ENCODE results near the gene ATP13A1. TPM values are rescaled to one million over a fixed set of nuclear protein-coding genes. Genes with fewer than 3 reads are reported as not detected.
A peak's percentile ranks its signal among the peaks of the same experiment; 100 is the strongest.
"Not testable (repeated sequence)": the region's sequence is repeated elsewhere in the genome, so short reads cannot be mapped to it uniquely, and the experiment has no call there.

ATP13A1 gene
- 152 and 173 TPM in 2 replicates for total RNA-seq (2014; rRNA removed; shearing (Covaris generic))

DNA sequence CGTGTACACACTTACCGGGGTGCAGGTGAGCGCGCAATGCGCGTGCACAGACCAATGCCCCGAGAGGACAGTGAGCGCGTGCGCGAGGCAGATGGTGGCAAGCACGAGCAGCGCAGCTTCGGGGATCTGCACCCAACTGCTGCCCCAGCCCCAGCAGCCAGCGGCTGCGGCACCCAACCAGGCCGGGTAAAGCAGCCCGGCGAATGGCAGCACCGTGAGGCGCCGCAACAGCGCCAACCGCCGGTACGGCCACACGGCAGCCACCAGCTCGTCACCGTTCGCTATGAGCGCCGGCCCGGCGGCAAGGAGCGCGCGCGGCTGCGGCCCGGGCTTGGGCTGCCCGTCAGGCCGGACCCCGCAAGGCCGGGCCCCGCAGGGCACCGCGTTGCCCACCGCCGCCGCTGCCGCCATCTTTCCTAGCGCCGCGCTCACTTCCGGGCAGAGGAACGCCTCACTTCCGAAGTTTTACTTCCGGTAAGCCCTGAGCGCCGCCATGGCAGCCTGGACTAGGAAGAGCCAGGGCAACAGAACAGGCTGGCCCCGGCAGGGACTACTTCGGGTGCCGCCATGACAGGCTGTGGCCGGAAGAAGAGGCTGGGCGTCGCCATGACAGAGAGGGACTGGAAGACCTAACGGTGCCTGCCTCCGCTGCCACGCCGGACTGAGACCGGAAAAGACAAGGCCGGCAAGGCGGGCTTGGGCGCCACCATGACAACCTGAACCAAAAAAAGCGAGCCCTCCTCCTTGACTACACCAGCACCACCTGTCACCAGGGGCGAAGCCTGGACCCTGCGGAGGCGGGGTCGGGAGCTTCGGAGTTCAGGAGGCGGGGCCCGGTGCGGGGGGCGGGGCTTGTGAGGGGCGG, at the start of gene ATP13A1:
Gene ATP13A1 (minus strand): TSS at position 421 of the 865 bp plus-strand sequence. CDS start 10 bp downstream, at position 411.
- DNase-seq (ENCODE audit: low read depth): peak; percentile 98

DNA sequence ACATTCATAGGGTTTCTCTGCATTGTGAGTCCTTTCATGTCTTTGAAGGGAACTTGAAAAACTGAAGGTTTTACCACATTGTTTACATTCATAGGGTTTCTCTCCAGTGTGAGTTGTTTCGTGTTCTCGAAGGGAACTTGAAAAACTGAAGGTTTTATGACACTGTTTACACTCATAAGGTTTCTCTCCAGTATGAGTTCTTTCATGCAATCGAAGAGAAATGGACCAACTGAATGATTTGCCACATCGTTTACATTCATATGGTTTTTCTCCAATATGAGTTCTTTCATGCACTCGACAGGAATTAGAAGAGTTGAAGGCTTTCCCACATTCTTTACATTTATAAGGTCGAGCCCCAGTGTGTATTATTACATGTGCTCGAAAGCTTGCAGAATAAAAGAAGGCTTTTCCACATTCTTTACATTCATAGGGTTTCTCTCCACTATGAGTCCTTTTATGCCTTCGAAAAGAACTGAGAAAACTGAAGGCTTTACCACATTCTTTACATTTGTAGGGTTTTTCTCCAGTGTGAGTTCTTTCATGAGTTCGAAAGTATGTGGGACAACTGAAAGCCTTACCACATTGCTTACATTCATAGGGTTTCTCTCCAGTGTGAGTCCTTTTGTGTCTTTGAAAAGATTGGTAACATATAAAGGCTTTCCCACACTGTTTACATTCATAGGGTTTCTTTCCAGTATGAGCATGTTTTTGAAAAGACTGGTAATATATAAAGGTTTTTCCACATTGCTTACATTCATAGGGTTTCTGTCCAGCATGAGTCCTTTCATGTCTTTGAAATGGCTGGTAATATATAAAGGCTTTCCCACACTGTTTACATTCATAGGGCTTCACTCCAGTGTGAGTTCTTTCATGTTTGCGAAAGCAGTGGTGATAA, 48.7 kb upstream of the ATP13A1 start:
- DNase-seq (ENCODE audit: low read depth): no peak

DNA sequence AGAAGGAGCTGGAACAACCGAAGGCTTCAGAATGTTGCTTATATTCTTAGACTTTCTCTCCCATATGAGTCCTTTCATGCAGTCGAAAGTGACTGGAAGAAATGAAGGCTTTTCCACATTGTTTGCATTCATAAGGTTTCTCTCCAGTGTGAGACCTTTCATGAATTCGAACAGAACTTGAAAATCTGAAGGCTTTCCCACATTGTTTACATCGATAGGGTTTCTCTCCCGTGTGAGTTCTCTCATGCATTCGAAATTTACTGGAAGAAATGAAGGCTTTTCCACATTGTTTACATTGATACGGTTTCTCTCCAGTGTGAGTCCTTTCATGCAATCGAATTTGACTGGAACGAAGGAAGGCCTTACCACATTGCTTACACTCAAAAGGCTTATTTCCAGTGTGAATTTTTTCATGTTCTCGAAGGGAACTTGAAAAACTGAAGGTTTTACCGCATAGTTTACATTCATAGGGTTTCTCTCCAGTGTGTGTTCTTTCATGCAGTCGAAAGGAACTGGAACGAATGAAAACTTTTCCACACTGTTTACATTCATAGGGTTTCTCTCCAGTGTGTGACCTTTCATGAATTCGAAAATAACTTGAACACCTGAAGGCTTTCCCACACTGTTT, 47.9 kb upstream of the ATP13A1 start:
- DNase-seq (ENCODE audit: low read depth): no peak

DNA sequence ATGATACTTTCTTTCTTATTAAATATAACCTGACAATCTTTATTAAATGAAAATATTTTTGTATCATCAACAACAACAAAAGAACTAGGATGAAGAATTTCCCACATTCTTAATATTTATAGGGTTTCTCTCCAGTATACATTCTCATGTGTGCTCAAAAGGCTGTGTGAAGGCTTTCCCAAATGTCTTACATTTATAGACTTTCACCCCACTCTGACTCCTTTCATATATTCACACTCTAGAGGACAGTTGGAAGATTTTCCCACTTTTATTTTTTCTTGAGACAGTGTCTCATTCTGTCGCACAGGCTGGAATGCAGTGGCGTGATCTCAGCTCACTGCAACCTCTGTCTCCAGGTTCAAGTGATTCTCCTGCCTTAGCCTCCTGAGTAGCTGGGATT, 47.0 kb upstream of the ATP13A1 start:
- no peak for DNase-seq (ENCODE audit: low read depth)

DNA sequence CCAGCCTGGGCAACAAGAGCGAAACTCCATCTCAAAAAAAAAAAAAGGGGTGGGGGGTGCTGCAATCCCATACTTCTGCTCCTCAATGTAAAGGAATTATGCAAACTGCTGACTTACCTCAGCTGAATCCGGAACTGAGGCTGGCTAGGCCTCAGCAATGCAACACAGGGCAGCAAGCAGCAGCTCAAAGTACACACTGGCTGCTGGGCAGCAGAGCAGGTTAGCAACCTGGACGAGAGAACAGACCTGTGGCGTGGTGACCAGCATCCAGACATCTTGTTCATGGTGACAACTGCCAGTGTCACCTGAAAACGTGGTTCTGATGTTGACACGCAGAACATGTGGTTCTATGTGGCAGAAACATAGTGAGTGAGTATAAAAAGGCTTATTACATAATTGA, 41.4 kb upstream of the ATP13A1 start:
- no peak for DNase-seq (ENCODE audit: low read depth)

DNA sequence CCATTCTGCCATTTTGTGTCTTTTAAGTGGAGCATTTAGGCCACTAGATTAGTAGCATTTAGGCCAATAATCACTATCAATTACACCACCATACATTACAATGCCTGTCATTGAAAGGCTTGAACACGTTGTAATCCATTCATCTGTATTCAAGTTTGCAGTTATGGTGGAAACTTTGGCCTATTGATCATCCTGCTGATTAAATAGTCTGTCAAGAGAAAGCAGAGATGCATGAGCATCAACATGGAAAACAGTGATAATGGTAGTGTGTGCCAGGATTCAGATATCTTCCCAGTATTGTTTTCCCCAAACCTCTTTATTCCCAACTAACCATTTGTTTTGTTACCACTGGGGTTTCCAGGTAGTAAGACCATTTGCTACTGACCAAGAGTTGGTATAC, 37.0 kb upstream of the ATP13A1 start:
- DNase-seq (ENCODE audit: low read depth): not testable (repeated sequence)

DNA sequence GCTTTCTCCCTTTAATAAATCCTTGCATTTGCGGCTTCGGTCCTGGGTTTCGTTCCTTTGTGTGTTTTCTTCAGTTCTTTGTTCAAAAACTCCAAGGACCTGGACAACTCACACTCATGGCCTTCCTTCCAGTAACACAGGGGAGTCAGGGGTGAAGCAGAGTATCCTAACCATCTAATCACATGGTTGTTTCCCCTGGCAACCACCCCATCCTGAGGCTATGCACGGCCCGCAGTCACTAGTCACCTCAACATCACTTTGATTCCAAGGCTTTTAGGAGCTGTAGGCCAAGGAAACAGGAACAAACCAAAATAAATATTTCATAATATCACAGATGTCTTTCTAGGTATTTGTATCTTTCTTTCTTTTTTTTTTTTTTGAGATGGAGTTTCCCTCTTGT, 34.1 kb upstream of the ATP13A1 start:
- no peak for DNase-seq (ENCODE audit: low read depth)

DNA sequence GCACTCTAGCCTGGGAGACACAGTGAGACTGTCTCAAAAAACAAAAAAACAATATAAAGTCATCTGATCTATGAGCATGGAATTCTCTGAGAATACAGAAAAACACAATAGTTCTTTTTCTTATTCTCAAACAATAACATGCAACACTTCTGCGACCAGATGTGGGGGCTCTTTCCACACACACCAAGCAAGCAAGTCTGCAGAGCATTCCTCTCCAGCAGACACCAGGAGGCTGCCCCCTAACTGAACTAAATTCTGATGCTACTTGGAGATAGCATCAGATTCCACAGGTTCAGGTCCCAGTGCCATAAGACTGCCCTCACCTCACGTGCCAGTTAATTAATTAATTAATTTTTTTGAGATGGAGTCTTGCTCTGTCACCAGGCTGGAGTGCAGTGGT, 32.9 kb upstream of the ATP13A1 start:
- DNase-seq (ENCODE audit: low read depth): no peak

DNA sequence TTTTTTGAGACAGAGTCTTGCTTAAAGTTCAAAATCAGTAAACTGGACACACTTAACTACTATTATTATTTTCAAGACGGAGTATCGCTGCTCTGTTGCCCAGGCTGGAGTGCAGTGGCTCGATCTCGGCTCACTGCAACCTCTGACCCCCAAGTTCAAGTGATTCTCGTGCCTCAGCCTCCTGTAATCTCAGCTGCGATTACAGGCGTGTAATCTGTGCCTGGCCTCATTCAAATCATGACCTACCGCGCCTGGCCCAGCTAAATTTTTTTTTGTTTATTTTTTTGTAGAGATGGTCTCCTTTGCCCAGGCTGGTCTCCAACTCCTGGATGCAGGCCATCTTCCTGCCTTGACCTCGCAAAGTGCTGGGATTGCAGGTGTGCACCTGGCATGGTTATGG, 28.2 kb upstream of the ATP13A1 start:
- DNase-seq (ENCODE audit: low read depth): no peak

DNA sequence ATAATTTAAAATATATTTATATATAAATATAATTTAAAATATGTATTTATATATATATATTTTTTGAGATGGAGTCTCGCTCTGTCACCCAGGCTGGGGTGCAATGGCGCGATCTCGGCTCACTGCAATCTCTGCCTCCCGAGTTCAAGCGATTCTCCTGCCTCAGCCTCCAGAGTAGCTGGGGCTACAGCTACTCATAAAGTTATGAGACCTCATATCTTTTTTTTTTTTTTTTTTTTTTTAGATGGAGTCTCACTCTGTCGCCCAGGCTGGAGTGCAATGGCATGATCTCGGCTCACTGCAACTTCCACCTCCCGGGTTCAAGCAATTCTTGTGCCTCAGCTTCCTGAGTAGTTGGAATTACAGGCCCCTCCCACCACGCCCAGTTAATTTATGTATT, 25.5 kb upstream of the ATP13A1 start:
- not testable (repeated sequence) for DNase-seq (ENCODE audit: low read depth)

DNA sequence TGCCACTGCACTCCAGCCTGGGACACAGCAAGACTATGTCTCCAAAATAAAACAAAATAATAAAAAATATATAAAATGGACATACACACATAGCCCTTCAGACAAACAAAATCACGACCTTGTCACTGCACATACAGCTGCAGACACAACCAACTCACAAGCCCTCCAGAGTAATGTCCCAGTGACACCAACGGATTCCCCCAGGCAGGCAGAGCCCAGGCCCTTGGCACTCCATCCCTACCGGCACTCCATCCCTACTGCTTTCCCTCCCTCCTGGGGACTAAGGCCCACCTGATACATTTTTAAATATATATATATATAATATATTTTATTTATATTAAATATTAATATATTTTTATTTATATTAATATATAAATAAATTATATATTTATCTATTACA, 23.6 kb upstream of the ATP13A1 start:
- DNase-seq (ENCODE audit: low read depth): no peak

DNA sequence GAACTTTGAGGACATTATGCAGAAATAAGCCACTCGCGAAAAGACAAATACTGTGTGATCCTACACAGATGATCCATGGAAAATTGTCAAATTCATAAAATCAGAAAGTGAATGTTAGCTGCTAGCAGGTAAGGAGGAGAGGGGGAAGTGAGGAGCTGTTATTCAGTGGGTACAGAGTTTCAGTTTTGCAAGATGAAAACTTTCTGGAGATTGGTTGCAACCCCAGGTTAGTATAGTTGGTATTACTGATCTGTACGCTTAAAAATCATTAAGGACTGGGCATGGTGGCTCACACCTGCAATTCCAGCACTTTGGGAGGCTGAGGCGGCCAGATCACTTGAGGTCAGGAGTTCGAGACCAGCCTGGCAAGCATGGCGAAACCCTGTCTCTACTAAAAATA, 23.1 kb upstream of the ATP13A1 start:
- DNase-seq (ENCODE audit: low read depth): no peak

DNA sequence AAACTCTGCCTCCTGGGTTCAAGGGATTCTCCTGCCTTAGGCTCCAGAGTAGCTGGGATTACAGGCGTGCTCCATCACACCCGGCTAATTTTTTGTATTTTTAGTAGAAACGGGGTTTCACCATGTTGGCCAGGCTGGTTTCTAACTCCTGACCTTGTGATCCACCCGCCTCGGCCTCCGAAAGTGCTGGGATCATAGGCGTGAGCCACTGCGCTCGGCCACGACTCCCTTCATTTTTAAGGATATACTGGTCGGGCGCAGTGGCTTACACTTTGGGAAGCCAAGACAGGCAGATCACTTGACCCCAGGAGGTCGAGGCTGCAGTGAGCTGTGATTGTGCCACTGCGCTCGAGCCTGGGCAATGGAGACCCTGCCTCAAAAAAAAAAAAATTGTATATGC, 22.6 kb upstream of the ATP13A1 start:
- not testable (repeated sequence) for DNase-seq (ENCODE audit: low read depth)

DNA sequence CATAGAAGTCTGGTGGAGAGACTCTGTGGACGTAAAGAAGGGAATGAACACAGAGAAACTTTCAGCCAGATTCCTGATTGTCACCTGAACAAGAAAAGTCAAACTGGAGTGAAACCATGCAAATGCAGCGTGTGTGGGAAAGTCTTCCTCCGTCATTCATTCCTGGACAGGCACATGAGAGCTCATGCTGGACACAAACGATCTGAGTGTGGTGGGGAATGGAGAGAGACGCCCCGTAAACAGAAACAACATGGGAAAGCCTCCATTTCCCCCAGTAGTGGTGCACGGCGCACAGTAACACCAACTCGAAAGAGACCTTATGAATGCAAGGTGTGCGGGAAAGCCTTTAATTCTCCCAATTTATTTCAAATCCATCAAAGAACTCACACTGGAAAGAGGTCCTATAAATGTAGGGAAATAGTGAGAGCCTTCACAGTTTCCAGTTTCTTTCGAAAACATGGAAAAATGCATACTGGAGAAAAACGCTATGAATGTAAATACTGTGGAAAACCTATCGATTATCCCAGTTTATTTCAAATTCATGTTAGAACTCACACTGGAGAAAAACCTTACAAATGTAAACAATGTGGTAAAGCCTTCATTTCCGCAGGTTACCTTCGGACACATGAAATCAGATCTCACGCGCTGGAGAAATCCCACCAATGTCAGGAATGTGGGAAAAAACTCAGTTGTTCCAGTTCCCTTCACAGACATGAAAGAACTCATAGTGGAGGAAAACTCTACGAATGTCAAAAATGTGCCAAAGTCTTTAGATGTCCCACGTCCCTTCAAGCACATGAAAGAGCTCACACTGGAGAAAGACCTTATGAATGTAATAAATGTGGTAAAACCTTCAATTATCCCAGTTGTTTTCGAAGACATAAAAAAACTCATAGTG, 15.9 kb upstream of the ATP13A1 start:
- no peak for DNase-seq (ENCODE audit: low read depth)

DNA sequence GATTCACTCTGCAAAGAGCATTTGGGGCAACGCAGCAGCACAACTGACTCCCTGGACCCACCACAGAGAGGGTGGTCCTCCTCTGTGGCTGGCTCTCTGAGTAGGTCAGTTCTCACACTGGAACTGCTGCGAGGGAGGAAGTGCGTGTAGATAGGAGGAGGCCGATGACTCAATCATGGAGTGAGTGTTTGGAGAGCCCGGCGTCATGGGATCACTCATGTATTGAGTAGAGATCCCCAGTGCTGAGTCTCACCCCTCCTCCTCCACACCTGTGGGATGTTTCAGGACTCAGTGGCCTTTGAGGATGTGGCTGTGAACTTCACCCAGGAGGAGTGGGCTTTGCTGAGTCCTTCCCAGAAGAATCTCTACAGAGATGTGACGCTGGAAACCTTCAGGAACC, 14.1 kb upstream of the ATP13A1 start:
- no peak for DNase-seq (ENCODE audit: low read depth)

DNA sequence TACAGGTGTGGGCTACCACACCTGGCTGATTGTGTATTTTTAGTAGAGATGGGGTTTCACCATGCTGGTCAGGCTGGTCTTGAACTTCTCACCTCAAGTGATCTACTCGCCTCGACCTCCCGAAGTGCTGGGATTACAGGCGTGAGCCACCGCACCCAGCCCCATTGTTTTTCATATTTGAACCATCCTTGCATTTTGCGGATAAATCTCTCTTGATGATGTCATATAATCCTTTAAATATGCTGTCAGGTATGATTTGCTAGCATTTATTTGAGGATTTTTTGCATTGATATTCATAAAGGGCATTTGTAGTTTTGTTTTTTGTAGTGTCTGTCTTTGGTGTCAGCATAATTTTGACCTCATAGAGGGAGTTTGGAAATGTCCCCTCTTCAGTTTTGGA, 10.8 kb upstream of the ATP13A1 start:
- DNase-seq (ENCODE audit: low read depth): no peak

DNA sequence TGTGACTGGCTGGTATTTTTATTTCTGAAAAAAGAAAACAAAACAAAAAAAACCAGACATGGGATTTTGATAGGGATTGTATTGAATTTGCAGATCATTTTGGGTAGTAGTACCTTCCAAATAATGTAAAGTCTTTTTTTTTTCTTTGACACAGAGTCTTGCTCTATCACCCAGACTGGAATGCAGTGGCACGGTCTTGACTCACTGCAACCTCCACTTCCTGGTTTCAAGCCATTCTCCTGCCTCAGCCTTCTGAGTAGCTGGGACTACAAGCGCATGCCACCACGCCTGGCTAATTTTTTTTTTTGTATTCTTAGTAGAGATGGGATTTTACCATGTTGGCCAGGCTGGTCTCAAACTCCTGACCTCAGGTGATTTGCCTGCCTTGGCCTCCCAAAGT, 9.3 kb upstream of the ATP13A1 start:
- no peak for DNase-seq (ENCODE audit: low read depth)

DNA sequence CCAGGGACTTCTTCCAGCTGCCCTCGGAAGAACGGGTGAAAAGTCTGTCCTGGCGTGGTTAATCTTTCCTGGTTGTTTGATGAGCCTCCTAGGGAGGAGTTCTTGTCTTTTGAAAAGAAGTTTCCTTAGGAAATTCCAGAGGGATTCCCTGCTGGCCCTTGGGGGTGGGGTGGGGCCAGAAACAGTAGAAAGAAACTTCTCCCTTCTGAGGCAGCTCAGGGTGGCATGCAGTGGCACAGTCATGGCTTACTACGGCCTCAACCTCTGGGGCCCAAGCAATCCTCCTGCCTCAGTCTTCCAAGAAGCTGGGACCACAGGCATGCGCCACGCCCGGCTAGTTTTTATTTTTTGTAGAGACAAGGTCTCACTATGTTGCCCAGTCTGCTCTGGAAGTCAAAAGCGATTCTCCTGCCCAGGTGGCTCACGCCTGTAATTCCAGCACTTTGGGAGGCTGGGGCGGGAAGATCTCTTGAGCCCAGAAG, 6.6 kb upstream of the ATP13A1 start:
- no peak for DNase-seq (ENCODE audit: low read depth)

DNA sequence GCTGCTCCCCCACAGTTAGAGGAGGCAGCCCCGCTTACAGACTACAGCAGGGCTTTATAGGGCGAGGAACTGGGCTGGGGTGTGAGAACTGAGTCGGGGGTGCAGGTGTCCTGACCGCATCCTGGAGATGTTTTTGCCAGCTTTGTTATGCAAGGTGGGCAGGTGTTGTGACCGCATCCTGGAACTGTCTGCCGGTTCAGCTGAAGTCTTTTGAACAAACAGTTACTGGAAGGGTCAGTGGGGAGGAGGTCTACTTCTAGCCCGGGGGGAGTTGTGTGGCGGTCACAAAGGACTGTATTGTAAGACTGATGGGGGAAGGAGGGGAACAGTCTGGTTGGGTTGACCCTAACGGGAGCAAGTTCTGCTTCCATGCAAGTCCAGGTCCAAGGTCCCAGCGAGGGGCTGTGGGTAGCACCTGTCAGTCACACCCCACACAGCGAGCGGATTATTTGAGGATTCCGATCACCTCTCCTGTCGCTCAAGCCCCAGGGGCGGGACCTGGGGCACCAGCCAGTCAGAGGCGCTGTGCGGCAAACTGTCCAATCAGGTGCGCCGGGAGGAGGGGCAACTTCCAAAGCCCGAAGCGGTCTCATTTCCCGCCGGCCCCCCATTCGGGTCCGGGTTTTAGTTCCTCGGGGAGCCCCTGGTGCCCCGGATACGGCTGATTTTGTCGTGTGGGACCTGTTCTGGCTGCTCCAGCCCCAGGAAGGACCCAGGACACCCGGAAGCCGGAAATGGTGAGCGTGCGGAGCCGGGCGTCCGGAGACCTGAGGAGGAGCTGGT, 4.9 kb upstream of the ATP13A1 start, which contains the start of gene ZNF101:
Gene ZNF101 (plus strand): TSS at position 610 of the 783 bp plus-strand sequence. CDS start 125 bp downstream, at position 735.
- peak; percentile 95 for DNase-seq (ENCODE audit: low read depth)

DNA sequence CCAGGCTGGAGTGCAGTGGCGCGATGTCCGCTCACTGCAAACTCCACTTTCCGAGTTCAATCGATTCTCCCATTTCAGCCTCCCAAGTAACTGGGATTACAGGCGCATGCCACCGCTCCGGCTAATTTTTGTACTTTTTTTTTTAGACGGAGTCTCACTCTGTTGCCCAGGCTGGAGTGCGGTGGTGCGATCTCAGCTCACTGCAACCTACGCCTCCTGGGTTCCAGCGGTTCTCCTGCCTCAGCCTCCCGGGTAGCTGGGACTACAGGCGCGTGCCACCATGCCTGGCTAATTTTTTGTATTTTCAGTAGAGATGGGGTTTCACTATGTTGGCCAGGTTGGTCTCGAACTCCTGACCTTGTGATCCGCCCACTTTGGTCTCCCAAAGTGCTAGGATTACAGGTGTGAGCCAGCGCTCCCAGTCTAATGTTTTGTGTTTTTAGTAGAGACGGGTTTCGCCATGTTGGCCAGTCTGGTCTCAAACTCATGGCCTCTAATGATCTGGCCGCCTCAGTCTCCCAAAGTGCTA, 2.0 kb upstream of the ATP13A1 start:
- not testable (repeated sequence) for DNase-seq (ENCODE audit: low read depth)
